ENCODE results near the gene OR1L4. TPM values are rescaled to one million over a fixed set of nuclear protein-coding genes. Genes with fewer than 3 reads are reported as not detected.

OR1L4 gene, protein sequence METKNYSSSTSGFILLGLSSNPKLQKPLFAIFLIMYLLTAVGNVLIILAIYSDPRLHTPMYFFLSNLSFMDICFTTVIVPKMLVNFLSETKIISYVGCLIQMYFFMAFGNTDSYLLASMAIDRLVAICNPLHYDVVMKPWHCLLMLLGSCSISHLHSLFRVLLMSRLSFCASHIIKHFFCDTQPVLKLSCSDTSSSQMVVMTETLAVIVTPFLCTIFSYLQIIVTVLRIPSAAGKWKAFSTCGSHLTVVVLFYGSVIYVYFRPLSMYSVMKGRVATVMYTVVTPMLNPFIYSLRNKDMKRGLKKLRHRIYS
- not detected in 3 replicates for total RNA-seq (2021)
- not detected for Bru-seq, nascent RNA
- long read RNA-seq, experiment 1, result 0 reads
- long read RNA-seq, experiment 2, result 0 reads
- long read RNA-seq, experiment 3, result 0 reads

DNA sequence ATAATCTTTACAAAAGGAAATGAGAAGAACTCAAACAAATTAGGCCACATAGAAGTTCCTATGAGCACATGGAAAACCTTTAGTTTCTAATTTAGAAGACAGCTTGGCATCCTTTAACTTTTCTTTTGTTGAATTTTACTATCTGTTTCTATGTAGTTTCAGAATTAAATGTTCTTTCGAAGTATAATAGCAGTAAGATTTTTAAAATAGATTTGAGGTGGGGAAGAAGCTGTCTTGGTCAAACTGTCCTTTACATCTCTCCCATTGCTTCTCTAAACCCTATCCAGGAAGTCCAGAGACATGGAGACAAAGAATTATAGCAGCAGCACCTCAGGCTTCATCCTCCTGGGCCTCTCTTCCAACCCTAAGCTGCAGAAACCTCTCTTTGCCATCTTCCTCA, at the start of gene OR1L4:
OR1L4 (plus strand) TSS at position 301 of the 400 bp plus-strand sequence; CDS start at position 301, 0 bp downstream.
- CTCF ChIA-PET, result no interaction called here
- peaks cover 39% of the 10 kb centered on the region for H3K36me3 Mint-ChIP-seq
- peaks cover 13% of the 10 kb centered on the region for H3K27me3 Mint-ChIP-seq (ENCODE audit: low read depth)
- no peak within 1 kb of the TSS for H3K4me3 Mint-ChIP-seq
- POLR2A ChIA-PET, result no interaction called here
- H3K27ac Mint-ChIP-seq, result no peak within 1 kb of the TSS
- peaks cover 78% of the 10 kb centered on the region for H3K9me3 Mint-ChIP-seq
- TF ChIP-seq OVOL2 (CRISPR knock-in tag; IDR thresholded peaks at IDR 0.05; ENCODE audit: borderline replicate concordance) (no peak), FOXJ3 (CRISPR knock-in tag; IDR thresholded peaks at IDR 0.05; ENCODE audit: borderline replicate concordance) (no peak), ETV6 (CRISPR knock-in tag; IDR thresholded peaks at IDR 0.05) (no peak)
- TF ChIP-seq, protein P1, sequence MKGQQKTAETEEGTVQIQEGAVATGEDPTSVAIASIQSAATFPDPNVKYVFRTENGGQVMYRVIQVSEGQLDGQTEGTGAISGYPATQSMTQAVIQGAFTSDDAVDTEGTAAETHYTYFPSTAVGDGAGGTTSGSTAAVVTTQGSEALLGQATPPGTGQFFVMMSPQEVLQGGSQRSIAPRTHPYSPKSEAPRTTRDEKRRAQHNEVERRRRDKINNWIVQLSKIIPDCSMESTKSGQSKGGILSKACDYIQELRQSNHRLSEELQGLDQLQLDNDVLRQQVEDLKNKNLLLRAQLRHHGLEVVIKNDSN (CRISPR knock-in tag; IDR thresholded peaks at IDR 0.05), result no peak
- TF ChIP-seq, protein P2, sequence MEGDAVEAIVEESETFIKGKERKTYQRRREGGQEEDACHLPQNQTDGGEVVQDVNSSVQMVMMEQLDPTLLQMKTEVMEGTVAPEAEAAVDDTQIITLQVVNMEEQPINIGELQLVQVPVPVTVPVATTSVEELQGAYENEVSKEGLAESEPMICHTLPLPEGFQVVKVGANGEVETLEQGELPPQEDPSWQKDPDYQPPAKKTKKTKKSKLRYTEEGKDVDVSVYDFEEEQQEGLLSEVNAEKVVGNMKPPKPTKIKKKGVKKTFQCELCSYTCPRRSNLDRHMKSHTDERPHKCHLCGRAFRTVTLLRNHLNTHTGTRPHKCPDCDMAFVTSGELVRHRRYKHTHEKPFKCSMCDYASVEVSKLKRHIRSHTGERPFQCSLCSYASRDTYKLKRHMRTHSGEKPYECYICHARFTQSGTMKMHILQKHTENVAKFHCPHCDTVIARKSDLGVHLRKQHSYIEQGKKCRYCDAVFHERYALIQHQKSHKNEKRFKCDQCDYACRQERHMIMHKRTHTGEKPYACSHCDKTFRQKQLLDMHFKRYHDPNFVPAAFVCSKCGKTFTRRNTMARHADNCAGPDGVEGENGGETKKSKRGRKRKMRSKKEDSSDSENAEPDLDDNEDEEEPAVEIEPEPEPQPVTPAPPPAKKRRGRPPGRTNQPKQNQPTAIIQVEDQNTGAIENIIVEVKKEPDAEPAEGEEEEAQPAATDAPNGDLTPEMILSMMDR (IDR thresholded peaks at IDR 0.05), result no peak
- H3K4me1 Mint-ChIP-seq, result no peaks in the 10 kb centered on the region
- DNase-seq (ENCODE audit: low spot score), result no peak
- no peak for ATAC-seq

DNA sequence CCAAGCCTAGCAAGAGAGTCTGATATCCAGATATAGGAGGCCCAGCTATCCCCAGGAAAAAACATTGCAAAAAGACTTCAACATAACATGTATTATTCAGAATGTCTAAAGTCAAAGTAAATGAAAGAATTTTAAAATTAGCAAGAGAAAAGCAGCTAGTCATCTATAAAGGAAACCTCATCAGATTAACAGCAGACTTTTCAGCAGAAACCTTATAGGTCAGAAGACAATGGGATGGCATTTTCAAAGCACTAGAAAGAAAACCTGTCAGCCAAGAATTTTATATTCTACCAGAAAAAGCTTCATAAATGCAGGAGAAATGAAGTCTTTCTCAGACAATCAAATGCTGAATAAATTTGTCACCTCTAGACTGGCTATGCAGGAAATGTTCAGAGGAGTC, 38.9 kb upstream of the OR1L4 start:
- no peak for DNase-seq (ENCODE audit: low spot score)
- ChIA-PET CTCF (no interaction called here), POLR2A (no interaction called here)
- peaks cover 45% of the 10 kb centered on the region for H3K36me3 Mint-ChIP-seq
- H3K27ac Mint-ChIP-seq, result no peak overlapping the region
- peaks cover 10% of the 10 kb centered on the region; the same call in 1 of the 2 replicates for H3K4me1 Mint-ChIP-seq
- H3K4me3 Mint-ChIP-seq, result no peak overlapping the region
- peaks cover 91% of the 10 kb centered on the region for H3K9me3 Mint-ChIP-seq
- peaks cover 8% of the 10 kb centered on the region for H3K27me3 Mint-ChIP-seq (ENCODE audit: low read depth)
- ATAC-seq, result no peak
- peak; percentile 72; the same call in 1 of the 2 replicates for TF ChIP-seq ZNF317 (CRISPR knock-in tag; IDR thresholded peaks at IDR 0.05; ENCODE audit: borderline replicate concordance, low read depth)
- TF ChIP-seq E2F4 (CRISPR knock-in tag; IDR thresholded peaks at IDR 0.05; ENCODE audit: borderline replicate concordance, low read depth), result no peak

GRCh38 chr9:122695696-122696095, 28.1 kb upstream of the OR1L4 start:
- Mint-ChIP-seq H3K36me3 (peaks cover 12% of the 10 kb centered on the region), H3K27me3 (ENCODE audit: low read depth) (peaks cover 6% of the 10 kb centered on the region; the same call in 1 of the 2 replicates), H3K4me3 (no peak overlapping the region), H3K4me1 (no peaks in the 10 kb centered on the region), H3K9me3 (peaks cover 49% of the 10 kb centered on the region), H3K27ac (no peak overlapping the region)
- ChIA-PET CTCF (no interaction called here), POLR2A (no interaction called here)
- ATAC-seq (no peak), DNase-seq (ENCODE audit: low spot score) (no peak)
- TF ChIP-seq, protein P3, sequence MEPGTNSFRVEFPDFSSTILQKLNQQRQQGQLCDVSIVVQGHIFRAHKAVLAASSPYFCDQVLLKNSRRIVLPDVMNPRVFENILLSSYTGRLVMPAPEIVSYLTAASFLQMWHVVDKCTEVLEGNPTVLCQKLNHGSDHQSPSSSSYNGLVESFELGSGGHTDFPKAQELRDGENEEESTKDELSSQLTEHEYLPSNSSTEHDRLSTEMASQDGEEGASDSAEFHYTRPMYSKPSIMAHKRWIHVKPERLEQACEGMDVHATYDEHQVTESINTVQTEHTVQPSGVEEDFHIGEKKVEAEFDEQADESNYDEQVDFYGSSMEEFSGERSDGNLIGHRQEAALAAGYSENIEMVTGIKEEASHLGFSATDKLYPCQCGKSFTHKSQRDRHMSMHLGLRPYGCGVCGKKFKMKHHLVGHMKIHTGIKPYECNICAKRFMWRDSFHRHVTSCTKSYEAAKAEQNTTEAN (CRISPR knock-in tag; IDR thresholded peaks at IDR 0.05), result no peak
- TF ChIP-seq CDX4 (CRISPR knock-in tag; IDR thresholded peaks at IDR 0.05; ENCODE audit: borderline replicate concordance) (no peak), JAZF1 (CRISPR knock-in tag; IDR thresholded peaks at IDR 0.05) (no peak), ZBTB21 (CRISPR knock-in tag; IDR thresholded peaks at IDR 0.05; ENCODE audit: borderline replicate concordance) (no peak), MXD4 (CRISPR knock-in tag; IDR thresholded peaks at IDR 0.05; ENCODE audit: borderline replicate concordance) (no peak)
